HG03342 (cell line): Measurements from ENCODE around the gene FGF11.
A peak's percentile ranks its signal among the peaks of the same experiment; 100 is the strongest.
"Not testable (repeated sequence)": the region's sequence is repeated elsewhere in the genome, so short reads cannot be mapped to it uniquely, and the experiment has no call there.

ENCODE experiments used
- ATAC-seq: cut with Tn5 transposase; IDR thresholded peaks from one replicate; pipeline ENCODE4 v1.9.1; 2021; ENCODE audit warnings: mild to moderate bottlenecking, moderate library complexity; ENCODE audit not compliant: unreplicated experiment

Gene FGF11

DNA sequence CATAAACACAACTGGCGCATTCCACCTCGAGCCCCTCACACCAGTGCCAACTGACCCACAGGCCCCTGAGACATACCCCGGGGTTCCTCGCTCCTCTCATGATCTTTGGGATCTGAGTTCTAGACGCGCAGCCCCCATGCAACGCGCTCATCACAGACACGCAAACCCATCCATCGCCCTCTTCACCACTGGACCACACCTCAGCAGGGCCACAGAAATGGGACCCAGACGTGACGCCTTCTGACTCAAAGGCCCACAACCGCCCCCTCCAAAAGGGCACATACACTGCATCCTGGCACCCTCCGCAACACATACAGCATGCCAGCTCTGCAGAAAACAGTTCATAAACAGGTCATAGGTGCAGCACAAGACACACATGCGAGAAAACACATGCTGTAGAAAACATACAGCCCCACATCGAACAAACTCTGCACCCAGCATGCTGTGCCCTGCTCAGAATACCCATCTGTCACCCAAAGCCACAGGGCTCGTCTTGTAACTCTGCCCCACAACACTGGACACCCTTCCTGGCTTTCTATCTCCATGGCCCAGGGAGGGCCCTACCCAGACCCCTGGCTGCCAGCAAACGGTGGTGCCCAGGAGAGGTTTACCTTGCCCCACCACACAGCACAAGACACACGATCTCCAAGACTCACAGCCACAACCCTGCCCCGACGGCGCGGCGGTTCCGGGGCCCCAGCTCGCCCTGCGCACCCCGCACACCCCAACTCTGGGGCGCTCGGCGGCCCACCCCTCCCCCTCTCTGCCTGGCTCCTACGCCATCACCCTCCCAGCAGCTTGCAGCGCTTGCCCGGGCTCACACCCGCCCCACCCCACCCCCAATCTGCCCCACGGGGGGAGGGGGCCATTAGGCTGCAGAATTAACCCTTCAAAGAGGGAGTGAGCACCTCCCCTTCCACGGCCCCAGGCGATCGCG, 39.2 kb downstream of the FGF11 start:
- ATAC-seq: no peak

GRCh38 chr17:7479213-7480088, 40.1 kb downstream of the FGF11 start, which contains the start of gene ZBTB4:
TSS of gene ZBTB4 (minus strand) at chr17:7479631. CDS start at chr17:7466801, 12,830 bp downstream.
- ATAC-seq: no peak

- no peak for ATAC-seq
These were observed 40.7 kb downstream of the FGF11 start for GRCh38 chr17:7480089-7480384.

GRCh38 chr17:7481275-7481674, 42.0 kb downstream of the FGF11 start, which contains the start of gene SLC35G6:
TSS of gene SLC35G6 (plus strand) at chr17:7481446. CDS start at chr17:7481517, 71 bp downstream.
- ATAC-seq: not testable (repeated sequence)

GRCh38 chr17:7481842-7482741, 42.8 kb downstream of the FGF11 start:
- not testable (repeated sequence) for ATAC-seq

- not testable (repeated sequence) for ATAC-seq
These were observed 43.4 kb downstream of the FGF11 start for GRCh38 chr17:7482742-7483088.

DNA sequence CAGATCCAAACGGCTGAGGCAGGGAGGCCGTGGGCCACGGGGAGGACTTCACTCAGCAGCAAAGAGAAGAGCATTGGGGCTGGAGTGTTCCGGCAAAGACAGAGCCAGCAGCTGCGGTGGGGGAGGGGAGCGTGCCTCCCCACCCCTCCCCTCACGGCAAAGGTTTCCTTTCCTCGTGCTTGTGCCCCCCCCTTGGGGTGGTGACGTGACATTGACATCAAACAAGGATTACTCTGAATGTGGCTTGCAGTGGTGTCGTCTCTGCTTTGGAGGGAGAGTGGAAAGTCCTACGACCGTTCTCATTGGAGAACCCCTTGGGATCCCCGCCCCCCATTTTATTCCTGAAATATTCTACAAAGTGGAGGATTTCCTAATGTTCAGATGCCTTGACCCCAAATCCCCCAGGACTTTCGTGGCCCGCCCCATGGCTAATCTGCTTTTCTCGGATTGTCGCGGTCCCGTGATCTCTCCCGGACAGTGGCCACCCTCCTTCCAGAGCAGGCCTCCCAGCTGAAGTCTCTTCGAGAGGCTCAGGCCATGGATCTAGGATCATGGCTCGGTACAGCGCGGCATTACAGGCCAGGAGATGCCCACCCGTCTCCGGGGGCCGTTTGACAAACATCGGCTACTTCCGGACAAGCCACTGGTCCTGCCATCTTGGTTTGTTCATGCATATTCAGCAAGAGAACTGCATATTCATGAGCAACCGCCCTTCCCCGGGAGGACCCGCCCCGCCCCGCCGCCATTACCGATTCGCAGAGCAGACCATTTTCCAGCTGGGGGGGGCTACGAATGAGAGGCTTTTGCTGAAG, 44.1 kb downstream of the FGF11 start:
- peak; percentile 37 for ATAC-seq

DNA sequence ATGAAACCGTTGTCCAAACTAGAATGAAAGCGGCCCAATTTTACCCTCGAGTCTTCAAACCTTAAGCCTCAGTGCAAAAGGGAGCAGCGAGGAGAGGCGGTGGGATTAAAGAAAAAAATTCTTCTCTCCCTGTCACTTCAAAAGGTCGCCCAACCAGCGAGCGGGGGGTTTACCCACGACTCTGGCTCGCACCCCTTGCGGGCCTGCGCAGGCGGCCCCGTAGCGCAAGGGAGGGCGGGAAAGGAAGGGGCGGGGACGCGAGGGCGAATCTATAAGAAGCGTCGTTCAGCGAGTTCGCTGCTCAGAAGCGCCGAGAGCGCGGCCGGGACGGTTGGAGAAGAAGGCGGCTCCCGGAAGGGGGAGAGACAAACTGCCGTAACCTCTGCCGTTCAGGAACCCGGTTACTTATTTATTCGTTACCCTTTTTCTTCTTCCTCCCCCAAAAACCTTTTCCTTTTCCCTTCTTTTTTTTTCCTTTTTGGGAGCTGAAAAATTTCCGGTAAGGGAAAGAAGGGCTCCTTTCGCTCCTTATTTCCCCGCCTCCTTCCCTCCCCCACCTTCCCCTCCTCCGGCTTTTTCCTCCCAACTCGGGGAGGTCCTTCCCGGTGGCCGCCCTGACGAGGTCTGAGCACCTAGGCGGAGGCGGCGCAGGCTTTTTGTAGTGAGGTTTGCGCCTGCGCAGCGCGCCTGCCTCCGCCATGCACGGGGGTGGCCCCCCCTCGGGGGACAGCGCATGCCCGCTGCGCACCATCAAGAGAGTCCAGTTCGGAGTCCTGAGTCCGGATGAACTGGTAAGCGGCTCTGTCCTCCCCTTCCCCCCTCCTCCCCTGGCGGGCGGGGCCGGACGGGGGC, 45.0 kb downstream of the FGF11 start, which contains the start of gene POLR2A:
TSS of gene POLR2A (plus strand) at position 300 of the 852 bp plus-strand sequence.
- peak; percentile 58 for ATAC-seq

DNA sequence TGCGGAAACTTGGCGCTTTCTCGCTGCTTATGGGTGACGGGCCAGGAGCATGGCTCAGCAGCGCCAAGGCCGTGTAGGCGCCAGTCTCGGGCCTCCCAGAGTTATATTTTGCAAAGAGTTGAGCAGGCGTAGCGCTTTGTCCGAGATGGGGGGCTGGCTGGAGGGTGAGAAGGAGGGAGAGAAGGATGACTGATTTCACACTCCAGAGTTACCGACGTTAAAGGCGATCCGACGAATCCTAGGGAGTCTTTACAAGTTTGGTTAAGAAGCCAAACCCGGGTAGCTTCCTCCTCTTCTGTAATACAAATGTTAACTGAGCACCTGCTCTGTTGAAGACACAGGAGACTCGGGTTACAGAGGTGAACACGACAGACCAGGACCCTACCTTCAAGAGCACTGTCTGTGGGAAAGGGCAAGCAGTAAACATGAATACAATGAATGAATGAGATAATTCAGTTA, 45.6 kb downstream of the FGF11 start:
- no peak for ATAC-seq

- no peak for ATAC-seq
These were observed 46.9 kb downstream of the FGF11 start for GRCh38 chr17:7486181-7486580.

DNA sequence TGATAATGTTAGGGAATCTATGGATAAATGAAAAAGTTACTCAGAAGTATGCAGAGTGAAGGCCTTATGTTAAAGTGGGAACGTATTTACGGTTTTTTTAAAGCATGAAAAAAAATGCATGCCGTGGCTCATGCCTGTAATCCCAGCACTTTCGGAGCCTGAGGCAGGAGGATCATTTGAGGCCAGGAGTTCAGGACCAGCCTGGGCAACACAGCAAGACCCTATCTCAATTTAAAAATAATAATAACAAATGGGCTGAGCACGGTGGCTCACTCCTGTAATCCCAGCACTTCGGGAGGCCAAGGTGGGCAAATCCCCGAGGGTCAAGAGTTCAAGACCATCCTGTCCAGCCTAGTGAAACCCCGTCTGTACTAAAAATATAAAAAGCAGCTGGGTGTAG, 50.8 kb downstream of the FGF11 start:
- no peak for ATAC-seq

DNA sequence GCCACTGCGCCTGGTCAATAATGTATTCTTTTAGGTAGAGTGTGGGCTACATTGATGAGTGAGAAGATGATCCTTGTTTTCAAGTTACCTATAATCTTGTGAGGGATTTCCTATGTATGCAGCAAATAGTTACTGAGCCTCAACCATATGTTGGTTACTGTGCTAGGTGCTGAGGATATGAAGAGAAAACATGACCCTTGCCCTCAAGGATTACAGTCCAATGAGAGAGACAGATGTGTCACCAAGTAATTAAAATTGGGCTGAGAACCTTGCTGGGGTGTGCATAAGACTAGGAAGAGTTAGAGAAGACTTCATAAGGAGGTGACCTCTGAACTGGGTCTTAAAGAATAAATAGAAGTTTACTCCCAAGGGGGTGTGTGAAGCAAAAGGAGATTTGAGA, 52.3 kb downstream of the FGF11 start:
- no peak for ATAC-seq

DNA sequence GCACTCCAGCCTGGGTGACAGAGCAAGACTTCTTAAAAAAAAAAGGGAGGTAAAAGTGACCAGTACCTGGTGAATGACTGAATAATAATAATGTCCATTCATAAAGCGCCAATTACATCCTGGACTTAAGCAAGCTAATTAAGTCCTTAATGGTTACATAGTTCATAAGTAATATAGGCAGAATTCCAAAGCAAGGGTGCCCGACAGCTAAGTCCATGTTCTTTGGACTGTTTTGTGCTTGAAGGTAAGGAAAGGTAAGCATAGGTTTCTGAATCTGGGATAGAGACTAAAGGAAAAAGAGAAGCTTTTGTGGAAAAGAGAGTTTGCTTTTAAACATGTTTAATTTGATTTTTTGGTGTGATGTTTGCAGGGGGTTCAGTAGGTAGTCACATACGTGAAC, 54.6 kb downstream of the FGF11 start:
- ATAC-seq: no peak
